Ovary (tissue), 9 donors: ENCODE results near the gene RHBDL1. TPM values are rescaled to one million over a fixed set of nuclear protein-coding genes. Genes with fewer than 3 reads are reported as not detected.
"Not testable (repeated sequence)": the region's sequence is repeated elsewhere in the genome, so short reads cannot be mapped to it uniquely, and the experiment has no call there.

Experiments
- DNase-seq, 5 donors: peaks; one replicate each; pipeline ENCODE4 v3.0.0-alpha.2; 2019 to 2020
- H3K27ac ChIP-seq, 2 donors: fragments of 200-600 bp; one replicate each; pipeline versions ENCODE4 v1.5.1 to v1.8.0; 2019 to 2022
- H3K27me3 ChIP-seq: fragments of 200-600 bp; one replicate; pipeline ENCODE4 v1.8.0; 2022
- H3K36me3 ChIP-seq: fragments of 200-600 bp; sonication (generic); one replicate; pipeline ENCODE4 v1.5.1; 2019
- H3K4me1 ChIP-seq: one replicate; pipeline ENCODE4 v1.8.1; 2013; ENCODE audit warnings: mild to moderate bottlenecking, moderate library complexity; ENCODE audit not compliant: insufficient read depth
- H3K4me3 ChIP-seq: fragments of 200-600 bp; sonication (generic); one replicate; pipeline ENCODE4 v1.5.1; 2017
- H3K9me3 ChIP-seq, 2 donors: fragments of 200-600 bp in 1 of 2; sonication (generic) in 1 of 2; one replicate each; pipeline versions ENCODE4 v1.5.1 to v1.8.1; 2013 to 2019; ENCODE audit warnings: mild to moderate bottlenecking in 1 of 2, moderate library complexity in 1 of 2
- EP300 ChIP-seq: sonication (generic); formaldehyde crosslinking; IDR thresholded peaks from one replicate; pipeline ENCODE4 v1.6.1; 2017; ENCODE audit warnings: antibody characterized with exemption
- POLR2A ChIP-seq: fragments of 450-650 bp; IDR thresholded peaks from one replicate; pipeline ENCODE4 v1.6.1; 2017; ENCODE audit warnings: antibody characterized with exemption, mild to moderate bottlenecking, moderate library complexity
- WGBS, 3 donors: extraction: QIAGEN DNeasy Blood & Tissue Kit in 1 of 3; methylation state at CpG; one replicate each; pipeline versions ENCODE4 v1.1.5 to v1.1.7; 2013 to 2017; 5-methylcytosine and 5-hydroxymethylcytosine counted together
- intact Hi-C, 4 donors: fragments of 100-400 bp; cut with DNase I; formaldehyde crosslinking; loops; one replicate each; pipeline versions ENCODE4 v1.11.0 to v1.15.1; 2022 to 2023
- polyA plus RNA-seq, 2 donors: library from polyadenylated mRNA; stranded (reverse); fragments of 200-250 nt in 1 of 2; fragments of 350-450 nt in 1 of 2; fragmentation: Illumina TruSeq in 1 of 2; extraction: RNeasy Lipid Tissue Mini Kit (QIAGEN cat#74804) in 1 of 2; gene quantifications; one replicate each; pipeline ENCODE4 v1.2.3, GENCODE V29; 2013 to 2014
- total RNA-seq, 7 donors: library from RNA; depleted of rRNA in 2 of 7; stranded (reverse); fragments of >200 nt in 2 of 7; fragmentation: NEBNext Ultra II Directional in 3 of 7; extraction: Animal tissue kit (Norgen Biotek cat#: 25700) in 3 of 7; gene quantifications; one replicate each; pipeline versions ENCODE4 v1.1.0 to v1.2.4, GENCODE V29; 2016 to 2023
- TF ChIP-seq, protein P1 (sequence below), 3 donors: fragments of 450-650 bp in 2 of 3; fragments of 200-600 bp in 1 of 3; IDR thresholded peaks; one replicate each; pipeline versions ENCODE4 v1.5.1 to v1.8.0; 2016 to 2022; ENCODE audit warnings: antibody characterized with exemption in 3 of 3, mild to moderate bottlenecking in 1 of 3
- donor health status: DM: no; HTN: no; CAD: no; lungs with moderate emphysema.
- donor health status: DM: no; HTN: no; CAD: no.
- donor health status: Bipolar disorder and iron deficiency.
- donor health status: DM: yes; HTN: yes; CAD: no.
- donor health status: DM: no; HTN: no; CAD: no.
- donor health status: DM: yes; HTN: yes; CAD: no.

Gene RHBDL1
- total and polyA plus RNA-seq, 9 donors, result 0.50 to 4.3 (median 1.4) TPM; not detected in 1

DNA sequence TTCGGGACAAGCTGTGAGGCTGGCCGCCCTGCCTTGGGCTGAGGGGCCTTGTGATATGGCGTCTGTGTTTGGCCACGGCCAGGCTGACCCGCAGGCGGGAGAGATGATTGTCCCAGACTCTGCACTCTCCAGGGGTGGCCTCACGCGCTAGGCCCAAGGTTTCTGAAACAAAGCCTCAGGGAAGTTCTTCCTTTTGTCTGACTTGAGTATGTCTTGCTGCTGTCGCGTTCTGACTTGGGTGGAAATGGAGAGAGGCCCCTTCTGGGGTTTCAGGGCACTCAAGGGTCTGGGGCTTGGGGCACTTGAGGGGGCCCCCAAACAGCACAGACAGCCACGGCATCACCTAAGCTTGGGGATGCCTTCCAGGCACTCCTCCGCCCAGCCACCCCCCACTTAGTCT lies 35.6 kb downstream of the RHBDL1 start:
- Histone ChIP-seq H3K27ac (no peak overlapping the region), H3K9me3 (no peaks in the 10 kb centered on the region), H3K36me3 (no peaks in the 10 kb centered on the region), H3K27me3 (peaks cover 3% of the 10 kb centered on the region), H3K4me1 (peaks cover 14% of the 10 kb centered on the region), H3K4me3 (no peak overlapping the region)
- intact Hi-C loops, result loop anchor here in 1 of 4 donors (5.0 kb wide), 1 partner anchor 386 kb away; the partner anchor contains the start of gene C1QTNF8
- 61 to 72% (median 68%) methylated on average over 10 to 12 of the region's 12 CpGs for WGBS, 3 donors
- no peak for TF ChIP-seq EP300
- TF ChIP-seq, protein P1, sequence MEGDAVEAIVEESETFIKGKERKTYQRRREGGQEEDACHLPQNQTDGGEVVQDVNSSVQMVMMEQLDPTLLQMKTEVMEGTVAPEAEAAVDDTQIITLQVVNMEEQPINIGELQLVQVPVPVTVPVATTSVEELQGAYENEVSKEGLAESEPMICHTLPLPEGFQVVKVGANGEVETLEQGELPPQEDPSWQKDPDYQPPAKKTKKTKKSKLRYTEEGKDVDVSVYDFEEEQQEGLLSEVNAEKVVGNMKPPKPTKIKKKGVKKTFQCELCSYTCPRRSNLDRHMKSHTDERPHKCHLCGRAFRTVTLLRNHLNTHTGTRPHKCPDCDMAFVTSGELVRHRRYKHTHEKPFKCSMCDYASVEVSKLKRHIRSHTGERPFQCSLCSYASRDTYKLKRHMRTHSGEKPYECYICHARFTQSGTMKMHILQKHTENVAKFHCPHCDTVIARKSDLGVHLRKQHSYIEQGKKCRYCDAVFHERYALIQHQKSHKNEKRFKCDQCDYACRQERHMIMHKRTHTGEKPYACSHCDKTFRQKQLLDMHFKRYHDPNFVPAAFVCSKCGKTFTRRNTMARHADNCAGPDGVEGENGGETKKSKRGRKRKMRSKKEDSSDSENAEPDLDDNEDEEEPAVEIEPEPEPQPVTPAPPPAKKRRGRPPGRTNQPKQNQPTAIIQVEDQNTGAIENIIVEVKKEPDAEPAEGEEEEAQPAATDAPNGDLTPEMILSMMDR (IDR thresholded peaks at IDR 0.05), result no peak
- TF ChIP-seq POLR2A, result no peak
- no peak for DNase-seq

- 9 to 11% (median 10%) methylated on average over 25 of the region's 25 CpGs for WGBS, 3 donors
- Histone ChIP-seq H3K27me3 (peaks cover 3% of the 10 kb centered on the region), H3K4me1 (peaks cover 18% of the 10 kb centered on the region), H3K9me3 (no peaks in the 10 kb centered on the region), H3K27ac (no peak overlapping the region), H3K36me3 (no peaks in the 10 kb centered on the region), H3K4me3 (no peak overlapping the region)
- no peak for TF ChIP-seq POLR2A
- TF ChIP-seq, protein P1 (IDR thresholded peaks at IDR 0.05), result peak; percentile 65 to 83 (median 75)
- TF ChIP-seq EP300, result no peak
- DNase-seq, result peak; percentile 58 to 83 (median 77)
- intact Hi-C loops, result loop anchor here in 1 of 4 donors (5.0 kb wide), 1 partner anchor 386 kb away; the partner anchor contains the start of gene C1QTNF8
Measured at GRCh38 chr16:711548-712320, 36.3 kb downstream of the RHBDL1 start.

DNA sequence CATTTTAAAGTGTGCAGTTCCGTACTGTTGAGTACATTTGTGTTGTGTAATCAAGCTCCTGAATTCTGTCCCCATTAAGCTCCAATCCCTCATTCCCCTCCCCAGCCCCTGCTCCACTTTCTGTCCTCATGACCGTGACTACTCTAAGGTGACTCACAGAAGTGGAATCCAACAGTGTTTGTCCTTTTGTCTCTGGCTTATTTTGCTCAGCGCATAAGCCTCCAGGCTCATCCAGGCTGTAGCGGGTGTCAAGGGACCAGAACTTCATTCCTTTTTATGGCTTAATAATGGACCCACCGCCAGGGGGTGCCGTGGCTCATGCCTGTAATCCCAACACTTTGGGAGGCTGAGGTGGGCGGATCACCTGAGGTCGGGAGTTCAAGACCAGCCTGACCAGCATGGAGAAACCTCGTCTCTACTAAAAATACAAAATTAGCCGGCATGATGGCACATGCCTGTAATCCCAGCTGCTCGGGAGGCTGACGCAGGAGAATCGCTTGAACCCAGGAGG lies 37.3 kb downstream of the RHBDL1 start:
- not testable (repeated sequence) for H3K4me3 ChIP-seq, H3K36me3 ChIP-seq, H3K9me3 ChIP-seq, H3K27ac ChIP-seq, H3K27me3 ChIP-seq, DNase-seq
- H3K4me1 ChIP-seq, result peaks cover 18% of the 10 kb centered on the region
- 40 to 53% (median 43%) methylated on average over 12 to 13 of the region's 13 CpGs for WGBS, 3 donors
- intact Hi-C loops, result loop anchor here in 1 of 4 donors (5.0 kb wide), 1 partner anchor 385 kb away; the partner anchor contains the start of gene C1QTNF8

DNA sequence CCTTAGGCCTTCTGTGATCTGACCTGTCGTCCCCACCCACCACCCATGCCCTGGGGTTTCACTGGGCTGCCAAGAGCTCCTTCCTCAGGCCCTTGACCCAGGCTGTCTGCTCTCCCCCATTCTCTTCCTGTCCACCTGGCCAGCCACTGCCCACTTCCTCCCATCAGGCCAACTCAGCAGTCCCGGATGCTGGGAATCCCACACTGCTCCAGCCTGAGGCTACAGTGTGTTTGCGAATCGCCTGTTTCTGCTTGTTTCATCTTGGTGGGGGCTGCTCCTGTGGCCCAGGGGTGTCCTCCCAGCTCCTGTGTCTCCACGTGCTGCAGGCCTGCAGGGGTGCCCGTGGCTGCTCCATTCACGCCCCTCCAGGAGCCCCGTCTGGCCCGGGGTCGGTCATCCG lies 38.6 kb downstream of the RHBDL1 start:
- H3K9me3 ChIP-seq, result no peaks in the 10 kb centered on the region
- no peaks in the 10 kb centered on the region for H3K27me3 ChIP-seq
- DNase-seq, result no peak
- WGBS, 3 donors, result 62 to 69% (median 62%) methylated on average over 11 of the region's 11 CpGs
- TF ChIP-seq POLR2A (no peak), EP300 (no peak)
- TF ChIP-seq, protein P1 (IDR thresholded peaks at IDR 0.05), result no peak
- intact Hi-C loops, result loop anchor here in 1 of 4 donors (5.0 kb wide), 1 partner anchor 383 kb away; the partner anchor contains the start of gene C1QTNF8
- no peak overlapping the region for H3K4me3 ChIP-seq
- H3K27ac ChIP-seq, result no peak overlapping the region
- no peaks in the 10 kb centered on the region for H3K36me3 ChIP-seq
- H3K4me1 ChIP-seq, result peaks cover 18% of the 10 kb centered on the region
